B cell (primary cell): ENCODE measurements around the gene DIP2B.

ENCODE experiments used
- EZH2 ChIP-seq: IDR thresholded peaks from 2 replicates; pipeline ENCODE4 v1.6.1; 2012; ENCODE audit warnings: borderline replicate concordance, low read depth, mild to moderate bottlenecking, moderate library complexity, low read length; ENCODE audit not compliant: insufficient read depth, poor library complexity, severe bottlenecking
- TF ChIP-seq, protein P1 (sequence below): fragments of 200-600 bp; IDR thresholded peaks from one replicate; pipeline ENCODE4 v1.8.0; 2022; ENCODE audit warnings: antibody characterized with exemption, mild to moderate bottlenecking

DNA sequence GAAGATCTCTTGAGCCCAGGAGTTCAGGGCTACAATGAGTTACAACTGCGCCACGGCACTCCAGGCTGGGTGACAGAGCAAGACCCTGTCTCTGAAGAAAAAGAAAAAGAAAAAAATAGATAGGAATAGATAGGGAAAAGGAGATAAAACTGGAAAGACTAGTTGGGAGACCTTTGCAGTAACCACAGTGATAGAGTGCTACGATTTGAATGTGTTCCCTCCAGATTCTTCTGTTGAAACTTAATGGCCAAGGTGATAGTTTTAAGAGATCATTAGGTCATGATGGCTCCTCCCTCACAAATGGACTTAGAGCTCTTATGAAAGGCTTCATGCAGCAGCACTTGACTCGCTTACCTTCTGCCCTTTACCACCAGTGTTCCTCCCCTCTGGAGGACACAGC lies 245.6 kb downstream of the DIP2B start:
- TF ChIP-seq, protein P1, sequence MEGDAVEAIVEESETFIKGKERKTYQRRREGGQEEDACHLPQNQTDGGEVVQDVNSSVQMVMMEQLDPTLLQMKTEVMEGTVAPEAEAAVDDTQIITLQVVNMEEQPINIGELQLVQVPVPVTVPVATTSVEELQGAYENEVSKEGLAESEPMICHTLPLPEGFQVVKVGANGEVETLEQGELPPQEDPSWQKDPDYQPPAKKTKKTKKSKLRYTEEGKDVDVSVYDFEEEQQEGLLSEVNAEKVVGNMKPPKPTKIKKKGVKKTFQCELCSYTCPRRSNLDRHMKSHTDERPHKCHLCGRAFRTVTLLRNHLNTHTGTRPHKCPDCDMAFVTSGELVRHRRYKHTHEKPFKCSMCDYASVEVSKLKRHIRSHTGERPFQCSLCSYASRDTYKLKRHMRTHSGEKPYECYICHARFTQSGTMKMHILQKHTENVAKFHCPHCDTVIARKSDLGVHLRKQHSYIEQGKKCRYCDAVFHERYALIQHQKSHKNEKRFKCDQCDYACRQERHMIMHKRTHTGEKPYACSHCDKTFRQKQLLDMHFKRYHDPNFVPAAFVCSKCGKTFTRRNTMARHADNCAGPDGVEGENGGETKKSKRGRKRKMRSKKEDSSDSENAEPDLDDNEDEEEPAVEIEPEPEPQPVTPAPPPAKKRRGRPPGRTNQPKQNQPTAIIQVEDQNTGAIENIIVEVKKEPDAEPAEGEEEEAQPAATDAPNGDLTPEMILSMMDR = no peak
- TF ChIP-seq EZH2 = no peak
